Mesendoderm (in vitro differentiated cells): ENCODE results near the gene ELAPOR1.
A peak's percentile ranks its signal among the peaks of the same experiment; 100 is the strongest.

ENCODE experiments used
- DNase-seq: peaks from one replicate; pipeline ENCODE4 v3.0.0; 2013
- H2AK5ac ChIP-seq: 2 replicates; pipeline ENCODE4 v1.6.1; 2013; ENCODE audit warnings: low read length, inconsistent platforms
- H2BK120ac ChIP-seq: 2 replicates; pipeline ENCODE4 v1.6.1; 2013; ENCODE audit warnings: low read depth, mild to moderate bottlenecking, low read length, moderate library complexity, mixed read lengths
- H2BK15ac ChIP-seq: replicated peaks from 2 replicates; pipeline ENCODE4 v1.6.1; 2013; ENCODE audit warnings: low read depth, mild to moderate bottlenecking, moderate library complexity
- H2BK5ac ChIP-seq: 2 replicates; pipeline ENCODE4 v1.6.1; 2013; ENCODE audit warnings: low read length, inconsistent platforms
- H3K18ac ChIP-seq: 2 replicates; pipeline ENCODE4 v1.6.1; 2013; ENCODE audit warnings: mild to moderate bottlenecking, low read length, mixed read lengths
- H3K23ac ChIP-seq: one replicate; pipeline ENCODE4 v1.6.1; 2013; ENCODE audit warnings: low read length
- H3K27ac ChIP-seq: 2 replicates; pipeline ENCODE4 v1.5.1; 2013; ENCODE audit warnings: low read depth, mild to moderate bottlenecking, inconsistent platforms, low read length, moderate library complexity
- H3K27me3 ChIP-seq: 2 replicates; pipeline ENCODE4 v1.6.1; 2013; ENCODE audit warnings: low read length, control low read depth, mild to moderate bottlenecking, inconsistent platforms; ENCODE audit not compliant: insufficient read depth, poor library complexity
- H3K36me3 ChIP-seq: 2 replicates; pipeline ENCODE4 v1.6.1; 2013; ENCODE audit warnings: low read length, inconsistent platforms; ENCODE audit not compliant: control insufficient read depth, insufficient read depth
- H3K4ac ChIP-seq: one replicate; pipeline ENCODE4 v1.6.1; 2013; ENCODE audit warnings: low read depth, mild to moderate bottlenecking, low read length, moderate library complexity
- H3K4me1 ChIP-seq: 2 replicates; pipeline ENCODE4 v1.6.1; 2013; ENCODE audit warnings: low read depth, low read length, inconsistent platforms; ENCODE audit not compliant: control insufficient read depth
- H3K4me2 ChIP-seq: 2 replicates; pipeline ENCODE4 v1.6.1; 2013; ENCODE audit warnings: low read length
- H3K4me3 ChIP-seq: 2 replicates; pipeline ENCODE4 v1.5.1; 2013; ENCODE audit warnings: mild to moderate bottlenecking, low read length
- H3K56ac ChIP-seq: one replicate; pipeline ENCODE4 v1.6.1; 2013; ENCODE audit warnings: low read length
- H3K79me1 ChIP-seq: 2 replicates; pipeline ENCODE4 v1.6.1; 2013; ENCODE audit warnings: low read length, inconsistent platforms
- H3K79me2 ChIP-seq: 2 replicates; pipeline ENCODE4 v1.6.1; 2013; ENCODE audit warnings: mild to moderate bottlenecking, low read length; ENCODE audit not compliant: control insufficient read depth, insufficient read depth
- H3K9ac ChIP-seq: 2 replicates; pipeline ENCODE4 v1.6.1; 2013; ENCODE audit warnings: low read length, inconsistent platforms
- H4K5ac ChIP-seq: one replicate; pipeline ENCODE4 v1.6.1; 2013; ENCODE audit warnings: low read length
- H4K8ac ChIP-seq: one replicate; pipeline ENCODE4 v1.6.1; 2013; ENCODE audit warnings: low read depth, mild to moderate bottlenecking, control low read depth, low read length, moderate library complexity
- WGBS: extraction: QIAGEN DNeasy Blood & Tissue Kit; methylation state at CpG from one replicate; pipeline ENCODE4 v1.1.7; 2013; ENCODE audit warnings: low lambda C conversion rate, missing lambda C conversion rate; ENCODE audit not compliant: insufficient coverage; ENCODE audit errors: extremely low coverage; 5-methylcytosine and 5-hydroxymethylcytosine counted together

ELAPOR1 gene

DNA sequence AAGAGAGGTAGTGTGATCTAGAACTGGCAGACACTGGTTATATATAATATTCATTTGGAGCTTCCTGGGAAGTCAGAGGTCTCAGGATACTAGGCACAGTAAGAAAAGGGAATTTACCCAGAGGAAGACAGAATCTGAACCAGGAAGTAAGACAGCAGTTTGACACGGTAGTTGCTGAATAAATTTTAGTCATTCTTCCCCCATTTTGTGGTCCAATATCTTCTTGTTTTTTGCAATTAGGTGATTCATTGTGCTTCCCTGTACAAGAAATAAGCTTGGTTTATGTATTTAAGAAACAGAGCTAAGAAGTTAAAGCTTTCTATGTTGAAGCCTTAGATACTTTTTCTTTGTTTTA lies 22.1 kb upstream of the ELAPOR1 start:
- peak overlapping the region; percentile 92 for H3K56ac ChIP-seq
- H3K4me1 ChIP-seq: peaks cover 2% of the 10 kb centered on the region
- no peaks in the 10 kb centered on the region for H3K27me3 ChIP-seq
- H2AK5ac ChIP-seq: no peak overlapping the region
- no CpG with 5 or more reads among the region's 1 CpG for WGBS
- no peak overlapping the region for H2BK5ac ChIP-seq
- H2BK15ac ChIP-seq: no peak overlapping the region
- H3K27ac ChIP-seq: no peak overlapping the region
- H3K23ac ChIP-seq: no peak overlapping the region
- H3K79me2 ChIP-seq: peaks cover 2% of the 10 kb centered on the region
- no peaks in the 10 kb centered on the region for H3K36me3 ChIP-seq
- no peak overlapping the region for H4K8ac ChIP-seq
- H3K79me1 ChIP-seq: peaks cover 4% of the 10 kb centered on the region
- no peak overlapping the region for H4K5ac ChIP-seq
- DNase-seq: no peak
- no peak overlapping the region for H3K4me3 ChIP-seq
- no peak overlapping the region for H2BK120ac ChIP-seq
- H3K9ac ChIP-seq: peak overlapping the region; percentile 88
- peak overlapping the region; percentile 11 for H3K4ac ChIP-seq
- no peak overlapping the region for H3K18ac ChIP-seq
- H3K4me2 ChIP-seq: peak overlapping the region; percentile 58

DNA sequence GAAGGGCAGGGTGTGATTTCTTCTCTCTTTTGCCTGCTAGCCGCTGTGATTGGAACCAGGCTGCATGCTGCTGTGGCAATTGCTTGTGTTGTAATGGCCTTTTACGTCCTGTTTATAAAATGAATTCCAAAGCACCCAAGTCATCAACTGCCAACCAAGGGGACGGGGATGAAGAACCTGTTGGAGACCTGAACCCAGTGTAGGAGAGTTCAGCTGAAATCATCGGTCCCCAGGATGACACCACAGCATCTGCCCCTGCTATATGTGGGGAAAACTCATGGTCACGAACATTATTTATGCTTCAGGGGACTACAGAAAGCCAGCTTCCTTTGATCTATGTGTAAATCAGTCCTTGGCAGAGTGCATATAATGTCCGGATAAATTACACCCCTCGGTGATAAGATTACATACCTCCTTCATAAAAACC lies 19.5 kb upstream of the ELAPOR1 start:
- no peak overlapping the region for H3K4ac ChIP-seq

DNA sequence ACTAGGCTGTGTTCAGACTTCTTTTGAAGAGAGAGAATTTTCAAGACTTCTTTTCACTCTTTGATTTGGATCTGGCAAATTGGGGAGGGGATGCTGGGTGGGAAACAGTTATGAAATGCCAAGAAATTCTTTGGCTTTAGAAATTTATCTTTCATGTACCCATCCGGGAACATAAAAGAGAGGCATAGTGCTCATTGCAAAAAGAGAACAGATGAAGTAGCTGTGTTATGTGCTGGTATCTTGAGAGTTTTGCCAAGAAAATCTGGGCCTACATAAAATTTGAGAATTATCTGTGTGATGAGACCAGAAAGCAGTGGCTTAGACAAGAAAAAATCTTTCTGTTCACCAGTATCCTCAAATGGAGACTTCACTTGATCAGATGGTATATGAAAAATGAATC lies 19.0 kb upstream of the ELAPOR1 start:
- no peak overlapping the region for H4K8ac ChIP-seq

More for the DNA sequence above, 19.5 kb upstream of the ELAPOR1 start:
- Histone ChIP-seq H2AK5ac (no peak overlapping the region), H3K79me2 (peaks cover 2% of the 10 kb centered on the region), H3K56ac (no peak overlapping the region), H3K36me3 (no peaks in the 10 kb centered on the region), H3K9ac (no peak overlapping the region), H4K5ac (no peak overlapping the region), H4K8ac (no peak overlapping the region), H3K4me2 (no peak overlapping the region), H3K4me1 (peaks cover 2% of the 10 kb centered on the region), H2BK120ac (no peak overlapping the region), H2BK5ac (no peak overlapping the region), H3K4me3 (no peak overlapping the region), H3K79me1 (peaks cover 4% of the 10 kb centered on the region), H3K18ac (no peak overlapping the region), H3K27me3 (no peaks in the 10 kb centered on the region), H2BK15ac (no peak overlapping the region), H3K23ac (no peak overlapping the region), H3K27ac (no peak overlapping the region)
- no CpG with 5 or more reads among the region's 7 CpGs for WGBS
- DNase-seq: no peak

DNA sequence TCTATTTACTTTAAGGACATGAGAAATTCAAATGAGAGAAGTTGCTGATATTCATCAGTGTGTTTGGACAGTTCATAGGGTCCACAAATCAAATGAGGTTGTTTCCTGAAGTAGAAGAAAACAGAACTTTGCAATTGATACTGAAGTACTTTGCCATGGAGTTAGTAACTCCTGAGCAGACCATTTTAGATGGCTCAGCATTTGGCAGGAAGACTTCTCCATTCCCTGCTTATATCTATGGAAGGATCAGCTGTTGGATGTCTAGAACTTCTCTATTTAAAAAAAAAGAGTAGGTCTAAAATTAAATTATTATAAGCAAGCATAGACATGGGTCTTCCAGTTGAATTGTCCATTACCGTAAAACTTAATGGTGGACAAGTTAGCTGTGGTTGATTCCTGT lies 18.3 kb upstream of the ELAPOR1 start:
- no peak overlapping the region for H3K9ac ChIP-seq
- H4K5ac ChIP-seq: no peak overlapping the region
- no peak overlapping the region for H3K4ac ChIP-seq
- H3K4me2 ChIP-seq: no peak overlapping the region
- H3K23ac ChIP-seq: no peak overlapping the region
- H2BK15ac ChIP-seq: no peak overlapping the region
- no peak overlapping the region for H3K18ac ChIP-seq
- no peak overlapping the region for H2BK120ac ChIP-seq
- H3K79me1 ChIP-seq: peaks cover 4% of the 10 kb centered on the region
- no peak overlapping the region for H4K8ac ChIP-seq
- peaks cover 8% of the 10 kb centered on the region for H3K79me2 ChIP-seq
- H2AK5ac ChIP-seq: no peak overlapping the region
- H3K27me3 ChIP-seq: no peaks in the 10 kb centered on the region
- WGBS: no CpG with 5 or more reads among the region's 1 CpG
- H3K56ac ChIP-seq: no peak overlapping the region
- no peaks in the 10 kb centered on the region for H3K36me3 ChIP-seq
- no peak overlapping the region for H3K27ac ChIP-seq
- peaks cover 2% of the 10 kb centered on the region for H3K4me1 ChIP-seq
- DNase-seq: no peak
- H3K4me3 ChIP-seq: no peak overlapping the region
- no peak overlapping the region for H2BK5ac ChIP-seq

More for the DNA sequence above, 19.0 kb upstream of the ELAPOR1 start:
- peaks cover 2% of the 10 kb centered on the region for H3K4me1 ChIP-seq
- no peak overlapping the region for H3K56ac ChIP-seq
- H3K23ac ChIP-seq: no peak overlapping the region
- H3K4me3 ChIP-seq: no peak overlapping the region
- no peak overlapping the region for H3K27ac ChIP-seq
- H3K18ac ChIP-seq: no peak overlapping the region
- H3K9ac ChIP-seq: no peak overlapping the region
- H3K4ac ChIP-seq: no peak overlapping the region
- H3K27me3 ChIP-seq: no peaks in the 10 kb centered on the region
- no peak overlapping the region for H2BK15ac ChIP-seq
- no peak overlapping the region for H2AK5ac ChIP-seq
- H3K36me3 ChIP-seq: no peaks in the 10 kb centered on the region
- H2BK120ac ChIP-seq: no peak overlapping the region
- peaks cover 2% of the 10 kb centered on the region for H3K79me2 ChIP-seq
- H3K4me2 ChIP-seq: no peak overlapping the region
- no peak overlapping the region for H2BK5ac ChIP-seq
- DNase-seq: no peak
- no peak overlapping the region for H4K5ac ChIP-seq
- peaks cover 4% of the 10 kb centered on the region for H3K79me1 ChIP-seq
- no CpG with 5 or more reads among the region's 1 CpG for WGBS

DNA sequence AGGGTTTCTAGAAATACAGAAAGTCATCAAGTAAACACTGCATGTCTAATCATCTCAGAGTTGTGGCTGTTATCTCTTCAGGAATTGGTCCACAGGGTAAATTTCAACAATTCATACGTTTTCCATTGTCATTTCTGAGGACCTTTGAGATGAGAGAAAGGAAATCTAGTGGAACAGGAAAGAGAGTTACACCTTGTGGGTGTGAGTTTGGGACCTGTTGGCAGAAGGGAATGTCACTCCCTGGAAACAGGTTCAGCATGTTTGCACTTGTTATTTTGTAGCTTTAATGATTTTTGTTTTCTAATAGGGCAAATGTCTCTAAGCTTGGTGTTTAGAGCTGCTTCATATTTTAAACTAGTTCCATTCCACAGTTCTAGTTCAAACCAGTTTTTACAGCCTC lies 17.8 kb upstream of the ELAPOR1 start:
- no peak overlapping the region for H4K8ac ChIP-seq
- H2BK5ac ChIP-seq: no peak overlapping the region
- H3K56ac ChIP-seq: no peak overlapping the region
- no peak overlapping the region for H2BK15ac ChIP-seq
- H4K5ac ChIP-seq: no peak overlapping the region
- peaks cover 13% of the 10 kb centered on the region for H3K79me2 ChIP-seq
- H3K4me2 ChIP-seq: no peak overlapping the region
- no peaks in the 10 kb centered on the region for H3K36me3 ChIP-seq
- H2BK120ac ChIP-seq: no peak overlapping the region
- peaks cover 4% of the 10 kb centered on the region for H3K79me1 ChIP-seq
- no peaks in the 10 kb centered on the region for H3K27me3 ChIP-seq
- no peak overlapping the region for H3K9ac ChIP-seq
- peaks cover 2% of the 10 kb centered on the region for H3K4me1 ChIP-seq
- no peak overlapping the region for H3K27ac ChIP-seq
- H3K4me3 ChIP-seq: no peak overlapping the region
- no peak overlapping the region for H3K18ac ChIP-seq
- no peak overlapping the region for H2AK5ac ChIP-seq
- no peak for DNase-seq
- H3K4ac ChIP-seq: no peak overlapping the region
- H3K23ac ChIP-seq: no peak overlapping the region
- no CpG with 5 or more reads among the region's 1 CpG for WGBS
